ENCODE measurements around the gene PHPT1. TPM values are rescaled to one million over a fixed set of nuclear protein-coding genes. Genes with fewer than 3 reads are reported as not detected.

Gene PHPT1
- total and polyA plus RNA-seq, 2 of the 8 experiments (the other 6 are each of a cell fraction or from before 2014, with no cell fraction given), result 109 to 226 TPM

GRCh38 chr9:136890661-136891060, 41.5 kb downstream of the PHPT1 start:
- WGBS, 2 experiments (ENCODE audit: extremely low coverage in 1 of 2, insufficient coverage in 1 of 2, insufficient read length in 1 of 2, insufficient replicate concordance in 2 of 2, low coverage in 1 of 2, low lambda C conversion rate in 2 of 2, missing lambda C conversion rate in 1 of 2), result 86% methylated on average over 13 of the region's 13 CpGs; no CpG with 5 or more reads in 1 of the 2 experiments
- H3K27ac ChIP-seq (ENCODE audit: low read depth, low read length), result no peak overlapping the region
- FAIRE-seq (no peak), DNase-seq (ENCODE audit: low read depth in 1 of 2, low spot score in 2 of 2) (no peak)
- H3K56ac ChIP-seq (replicated peaks; ENCODE audit: insufficient read length, low read depth, low read length), result no peak overlapping the region
- H4K8ac ChIP-seq (ENCODE audit: extremely low read depth, insufficient read depth, low read length), result no peak overlapping the region
- no peak overlapping the region for H2AFZ ChIP-seq (ENCODE audit: low read length)
- H3K9me3 ChIP-seq (ENCODE audit: insufficient read depth in 2 of 2, low read depth in 1 of 2, low read length in 1 of 2), result no peaks in the 10 kb centered on the region
- H3K27me3 ChIP-seq (replicated peaks in 1 of 4; ENCODE audit: control insufficient read depth in 3 of 4, extremely low read depth in 1 of 4, insufficient read depth in 3 of 4, low read length in 3 of 4), result no peaks in the 10 kb centered on the region
- H3K36me3 ChIP-seq (ENCODE audit: control insufficient read depth in 2 of 4, insufficient read depth in 4 of 4, low read length in 3 of 4), result peaks cover 0 to 14% (median 0%) of the 10 kb centered on the region in 4 experiments; a peak in 2 of 8 replicates
- no peak overlapping the region for H3K4me3 ChIP-seq (ENCODE audit: extremely low read depth in 1 of 4, insufficient read depth in 2 of 4, low read depth in 3 of 4, low read length in 4 of 4)
- no peak overlapping the region for H3K4me2 ChIP-seq (ENCODE audit: insufficient read depth in 1 of 2, low read depth in 2 of 2, low read length in 2 of 2)
- POLR2A ChIA-PET (ENCODE audit: partially characterized antibody), result interaction anchor here (2.1 kb wide), 1 partner anchor 9 kb away, joined by 5 read pairs; no protein-coding TSS in a partner anchor
- no peak overlapping the region for H3K14ac ChIP-seq (ENCODE audit: insufficient read length)
- no peak overlapping the region for H4K91ac ChIP-seq (replicated peaks; ENCODE audit: insufficient read length, low read length)
- H2BK120ac ChIP-seq (replicated peaks; ENCODE audit: low read depth, low read length), result no peak overlapping the region
- TF ChIP-seq RAD21 (IDR thresholded peaks at IDR 0.05 in 1 of 2, conservative IDR thresholded peaks at IDR 0.05 in 1 of 2; ENCODE audit: low read depth in 2 of 2, low read length in 2 of 2) (no peak), SP1 (IDR thresholded peaks at IDR 0.05; ENCODE audit: low read depth, low read length) (no peak)
- CTCF ChIA-PET (ENCODE audit: partially characterized antibody), result interaction anchor here (0.8 to 1.3 kb wide), 3 partner anchors 20 to 138 kb away, joined by 3 to 4 read pairs (median 3); partner anchors contain the start of gene AJM1
- no peak overlapping the region for H2BK20ac ChIP-seq (ENCODE audit: low read length)
- no peak overlapping the region for H3K9ac ChIP-seq (replicated peaks in 1 of 4; ENCODE audit: extremely low read depth in 1 of 4, low read depth in 3 of 4, low read length in 3 of 4)
- H3K23me2 ChIP-seq (ENCODE audit: low read depth, low read length), result peaks cover 5% of the 10 kb centered on the region; the same call in 1 of the 2 replicates
- H3K23ac ChIP-seq (ENCODE audit: insufficient read length), result no peak overlapping the region
- H2BK15ac ChIP-seq (ENCODE audit: low read length), result no peak overlapping the region
- H2BK12ac ChIP-seq (ENCODE audit: low read depth, low read length), result no peak overlapping the region
- H2AK5ac ChIP-seq (ENCODE audit: low read depth, low read length), result no peak overlapping the region
- H4K20me1 ChIP-seq (replicated peaks in 1 of 2; ENCODE audit: control insufficient read depth in 1 of 2, insufficient read depth in 2 of 2, low read length in 2 of 2), result peaks cover 15 to 18% of the 10 kb centered on the region in 2 experiments
- no peak overlapping the region for H3K4ac ChIP-seq (replicated peaks; ENCODE audit: insufficient read length, low read depth, low read length)
- H3K79me2 ChIP-seq (ENCODE audit: control insufficient read depth in 1 of 2, insufficient read depth in 2 of 2, low read length in 2 of 2), result peaks cover 17 to 82% of the 10 kb centered on the region in 2 experiments; a peak in 3 of 4 replicates
- H3K4me1 ChIP-seq (replicated peaks in 1 of 4; ENCODE audit: control insufficient read depth in 3 of 4, insufficient read depth in 4 of 4, low read length in 3 of 4), result peaks cover 0 to 6% (median 2%) of the 10 kb centered on the region in 4 experiments; a peak in 4 of 7 replicates
- no peak overlapping the region; the same call in 1 of the 2 replicates for H2BK5ac ChIP-seq (ENCODE audit: low read depth, low read length)
- H4K5ac ChIP-seq (ENCODE audit: insufficient read length, low read depth, low read length), result no peak overlapping the region
- no peak overlapping the region for H3K18ac ChIP-seq (ENCODE audit: extremely low read depth, low read length)
- H3K79me1 ChIP-seq (ENCODE audit: low read depth, low read length), result peaks cover 18% of the 10 kb centered on the region
